B cell (primary cell): ENCODE measurements around the gene TIMM44. TPM values are rescaled to one million over a fixed set of nuclear protein-coding genes. Genes with fewer than 3 reads are reported as not detected.

ENCODE experiments used
- ATAC-seq: fragments of 200-7000 bp; cut with Tn5 transposase; one replicate; pipeline ENCODE4 v1.10.0; 2021; ENCODE audit warnings: low read depth, mild to moderate bottlenecking, moderate number of reproducible peaks, moderate library complexity
- CTCF ChIA-PET: fragments of 350-600 bp; sonication (Branson Sonifier 250); formaldehyde crosslinking; loops from one replicate; lab custom pipeline; 2021; ENCODE audit warnings: antibody characterized with exemption, inconsistent platforms; lab: Charles Lee
- POLR2A ChIA-PET: fragments of 350-600 bp; sonication (Branson Sonifier 250); formaldehyde crosslinking; loops from one replicate; lab custom pipeline; 2021; ENCODE audit warnings: antibody characterized with exemption; lab: Charles Lee
- DNase-seq: peaks from one replicate; pipeline ENCODE4 v3.0.0; 2013
- H2AFZ ChIP-seq: 2 replicates; pipeline ENCODE4 v1.6.1; 2012; ENCODE audit warnings: mild to moderate bottlenecking, low read depth, low read length; ENCODE audit not compliant: insufficient read depth, poor library complexity, severe bottlenecking
- H3K27ac ChIP-seq, 2 donors: 1 replicate in 1 of 2; 2 replicates in 1 of 2; pipeline ENCODE4 v1.5.1; 2012 to 2013; ENCODE audit warnings: low read length in 2 of 2, mild to moderate bottlenecking in 2 of 2, moderate library complexity in 1 of 2
- H3K27me3 ChIP-seq, 4 experiments: fragments of 200-600 bp in 1 of 4; sonication (generic) in 1 of 4; replicated peaks in 1 of 4; 1 replicate in 2 of 4; 2 replicates in 2 of 4; pipeline versions ENCODE4 v1.6.1 to v1.7.0; 2013 to 2016; ENCODE audit warnings: low read length in 3 of 4, mild to moderate bottlenecking in 2 of 4, mixed read lengths in 1 of 4, moderate library complexity in 1 of 4; ENCODE audit not compliant: insufficient read depth in 4 of 4, control insufficient read depth in 3 of 4; ENCODE audit errors: control extremely low read depth in 1 of 4
- H3K36me3 ChIP-seq, 2 experiments: replicated peaks in 1 of 2; 1 replicate in 1 of 2; 2 replicates in 1 of 2; pipeline versions ENCODE4 v1.6.1 to v1.7.1; 2013; ENCODE audit warnings: low read length in 1 of 2; ENCODE audit not compliant: insufficient read depth in 2 of 2, control insufficient read depth in 1 of 2; ENCODE audit errors: control extremely low read depth in 1 of 2, extremely low read depth in 1 of 2
- H3K4me1 ChIP-seq, 2 donors: fragments of 200-600 bp in 1 of 2; sonication (generic) in 1 of 2; 1 replicate in 1 of 2; 2 replicates in 1 of 2; pipeline versions ENCODE4 v1.5.1 to v1.6.1; 2013 to 2017; ENCODE audit warnings: low read length in 2 of 2; ENCODE audit not compliant: control insufficient read depth in 2 of 2, insufficient read depth in 2 of 2
- H3K4me2 ChIP-seq: replicated peaks from 2 replicates; pipeline ENCODE3; 2012; ENCODE audit warnings: mild to moderate bottlenecking, low read depth, low read length; ENCODE audit not compliant: poor library complexity, severe bottlenecking
- H3K4me3 ChIP-seq, 5 experiments: fragments of 200-600 bp in 1 of 5; sonication (generic) in 1 of 5; 1 replicate in 3 of 5; 2 replicates in 2 of 5; pipeline versions ENCODE4 v1.5.1 to v1.7.0; 2011 to 2016; ENCODE audit warnings: low read length in 4 of 5, mild to moderate bottlenecking in 4 of 5, low read depth in 2 of 5, control low read depth in 1 of 5, moderate library complexity in 1 of 5; ENCODE audit not compliant: insufficient read depth in 1 of 5; ENCODE audit errors: control extremely low read depth in 1 of 5, extremely low read depth in 1 of 5
- H3K79me2 ChIP-seq: fragments of 200-600 bp; sonication (generic); one replicate; pipeline ENCODE4 v1.6.0; 2016; ENCODE audit warnings: low read length; ENCODE audit not compliant: control insufficient read depth, insufficient read depth
- H3K9ac ChIP-seq: fragments of 200-600 bp; sonication (generic); 2 replicates; pipeline ENCODE4 v1.6.1; 2017; ENCODE audit warnings: mild to moderate bottlenecking, low read length, moderate library complexity
- H3K9me3 ChIP-seq, 3 donors: one replicate each; pipeline versions ENCODE4 v1.6.1 to v1.7.1; 2013; ENCODE audit warnings: low read length in 2 of 3; ENCODE audit not compliant: control insufficient read depth in 2 of 3, insufficient read depth in 1 of 3; ENCODE audit errors: control extremely low read depth in 1 of 3
- H4K20me1 ChIP-seq: 2 replicates; pipeline ENCODE4 v1.6.0; 2012; ENCODE audit warnings: mild to moderate bottlenecking, low read length; ENCODE audit not compliant: insufficient read depth, control insufficient read depth, poor library complexity, severe bottlenecking
- H3K27ac Mint-ChIP-seq: one replicate; pipeline ENCODE4 v1.8.0; 2021; ENCODE audit warnings: mixed read lengths
- H3K27me3 Mint-ChIP-seq: one replicate; pipeline ENCODE4 v1.8.0; 2021; ENCODE audit warnings: mixed read lengths
- H3K4me1 Mint-ChIP-seq: one replicate; pipeline ENCODE4 v1.8.0; 2021; ENCODE audit warnings: mixed read lengths
- H3K4me3 Mint-ChIP-seq: one replicate; pipeline ENCODE4 v1.8.0; 2021; ENCODE audit warnings: mixed read lengths
- H3K9me3 Mint-ChIP-seq: one replicate; pipeline ENCODE4 v1.8.0; 2022; ENCODE audit warnings: mixed read lengths; ENCODE audit not compliant: insufficient read depth
- EZH2 ChIP-seq: IDR thresholded peaks from 2 replicates; pipeline ENCODE4 v1.6.1; 2012; ENCODE audit warnings: borderline replicate concordance, low read depth, mild to moderate bottlenecking, moderate library complexity, low read length; ENCODE audit not compliant: insufficient read depth, poor library complexity, severe bottlenecking
- WGBS: methylation state at CpG from one replicate; pipeline ENCODE4 v1.1.5; 2013; ENCODE audit warnings: missing lambda C conversion rate; ENCODE audit not compliant: insufficient coverage; 5-methylcytosine and 5-hydroxymethylcytosine counted together
- intact Hi-C: fragments of 100-400 bp; cut with micrococcal nuclease; formaldehyde crosslinking; loops from one replicate; pipeline ENCODE4 v1.10.0; 2022
- polyA plus RNA-seq: library from polyadenylated mRNA; depleted of rRNA; stranded (reverse); fragments of >200 nt; gene quantifications from 2 replicates; pipeline ENCODE4 v1.2.3, GENCODE V29; 2012
- total RNA-seq, 2 donors: library from RNA; stranded (reverse); fragments of 120-200 nt in 1 of 2; gene quantifications; 1 replicate in 1 of 2; 2 replicates in 1 of 2; pipeline versions ENCODE4 v1.2.3 to v1.2.4, GENCODE V29; 2013 to 2022
- TF ChIP-seq, protein P1 (sequence below): fragments of 200-600 bp; IDR thresholded peaks from one replicate; pipeline ENCODE4 v1.8.0; 2022; ENCODE audit warnings: antibody characterized with exemption, mild to moderate bottlenecking

Gene TIMM44
- total and polyA plus RNA-seq, 2 donors (not counting 1 experiment from before 2014, with no cell fraction given): 48.9 to 66.5 TPM

DNA sequence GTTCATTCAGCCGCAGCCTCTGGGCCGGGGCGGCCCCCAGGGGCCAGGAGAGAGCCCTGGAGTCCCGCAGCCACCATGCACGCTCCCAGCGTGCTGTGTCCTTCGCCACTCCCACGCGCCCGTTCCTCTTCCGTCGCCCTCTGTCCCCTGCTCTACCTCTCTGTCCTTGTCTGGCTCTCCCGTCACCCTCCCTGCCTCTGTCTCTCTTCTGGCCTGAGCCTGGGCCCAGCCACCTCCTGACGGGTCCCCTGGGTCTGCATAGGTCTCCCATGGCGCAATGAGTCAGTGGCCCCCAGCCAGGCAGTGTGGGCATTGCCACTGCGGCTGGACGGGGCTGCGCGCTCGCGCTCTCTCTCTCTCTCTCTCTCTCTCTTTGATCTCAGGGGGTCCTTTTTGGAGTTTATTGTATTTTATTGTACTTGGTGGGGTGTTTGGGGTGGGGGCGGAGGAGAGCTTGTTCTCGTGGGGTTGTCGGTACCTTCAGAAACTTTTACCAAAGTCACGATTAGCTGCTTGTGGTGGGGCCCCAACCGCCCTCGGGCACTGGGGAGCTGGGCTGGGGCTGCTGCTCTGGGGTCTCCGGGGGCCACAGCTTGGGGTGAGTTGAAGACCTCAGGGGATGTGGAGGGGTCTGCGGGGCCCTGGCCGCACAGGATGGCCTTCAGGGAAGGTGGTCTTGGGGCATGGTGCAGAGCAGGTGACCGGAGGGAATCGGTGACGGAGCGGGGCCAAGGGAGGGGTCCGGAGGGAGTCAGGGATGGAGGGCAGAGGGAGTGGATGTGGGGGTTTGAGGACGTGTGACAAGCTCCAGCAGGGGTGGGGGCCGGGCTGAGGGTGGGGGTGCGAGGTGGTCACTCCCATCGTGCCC, 30.5 kb downstream of the TIMM44 start:
- peaks cover 6% of the 10 kb centered on the region for H3K79me2 ChIP-seq
- H3K4me3 Mint-ChIP-seq: no peak overlapping the region
- TF ChIP-seq, protein P1, sequence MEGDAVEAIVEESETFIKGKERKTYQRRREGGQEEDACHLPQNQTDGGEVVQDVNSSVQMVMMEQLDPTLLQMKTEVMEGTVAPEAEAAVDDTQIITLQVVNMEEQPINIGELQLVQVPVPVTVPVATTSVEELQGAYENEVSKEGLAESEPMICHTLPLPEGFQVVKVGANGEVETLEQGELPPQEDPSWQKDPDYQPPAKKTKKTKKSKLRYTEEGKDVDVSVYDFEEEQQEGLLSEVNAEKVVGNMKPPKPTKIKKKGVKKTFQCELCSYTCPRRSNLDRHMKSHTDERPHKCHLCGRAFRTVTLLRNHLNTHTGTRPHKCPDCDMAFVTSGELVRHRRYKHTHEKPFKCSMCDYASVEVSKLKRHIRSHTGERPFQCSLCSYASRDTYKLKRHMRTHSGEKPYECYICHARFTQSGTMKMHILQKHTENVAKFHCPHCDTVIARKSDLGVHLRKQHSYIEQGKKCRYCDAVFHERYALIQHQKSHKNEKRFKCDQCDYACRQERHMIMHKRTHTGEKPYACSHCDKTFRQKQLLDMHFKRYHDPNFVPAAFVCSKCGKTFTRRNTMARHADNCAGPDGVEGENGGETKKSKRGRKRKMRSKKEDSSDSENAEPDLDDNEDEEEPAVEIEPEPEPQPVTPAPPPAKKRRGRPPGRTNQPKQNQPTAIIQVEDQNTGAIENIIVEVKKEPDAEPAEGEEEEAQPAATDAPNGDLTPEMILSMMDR: no peak
- TF ChIP-seq EZH2: no peak
- H3K4me3 ChIP-seq: no peak overlapping the region
- peaks cover 0 to 29% (median 13%) of the 10 kb centered on the region in 4 experiments for H3K27me3 ChIP-seq
- peaks cover 11% of the 10 kb centered on the region for H3K27me3 Mint-ChIP-seq
- DNase-seq (no peak), ATAC-seq (no peak)
- no peak overlapping the region for H3K4me2 ChIP-seq
- H3K27ac Mint-ChIP-seq: no peak overlapping the region
- no peaks in the 10 kb centered on the region for H3K9me3 Mint-ChIP-seq
- H3K27ac ChIP-seq: no peak overlapping the region
- peaks cover 0 to 13% (median 0%) of the 10 kb centered on the region in 3 donors for H3K9me3 ChIP-seq
- CTCF ChIA-PET: no interaction called here
- H3K9ac ChIP-seq: no peak overlapping the region
- WGBS: 94% methylated on average over 27 of the region's 39 CpGs
- H3K36me3 ChIP-seq: peaks cover 3 to 31% of the 10 kb centered on the region in 2 experiments
- H3K4me1 ChIP-seq: peaks cover 23 to 27% of the 10 kb centered on the region in 2 donors
- H4K20me1 ChIP-seq: peaks cover 74% of the 10 kb centered on the region
- no peak overlapping the region for H2AFZ ChIP-seq
- intact Hi-C loops: no loop called here
- POLR2A ChIA-PET: interaction anchor here (1.1 kb wide), 1 partner anchor 8 kb away, joined by 3 read pairs; no protein-coding TSS in a partner anchor
- H3K4me1 Mint-ChIP-seq: peaks cover 14% of the 10 kb centered on the region
